Thoracic aorta (tissue), 2 donors: Measurements from ENCODE around the gene ASCC2. TPM values are rescaled to one million over a fixed set of nuclear protein-coding genes. Genes with fewer than 3 reads are reported as not detected.

Experiments used
- ATAC-seq: fragments of 150-250 bp; one replicate; pipeline ENCODE4 v1.8.0; 2017; ENCODE audit warnings: low read depth; ENCODE audit not compliant: insufficient number of reproducible peaks, low FRiP score
- DNase-seq: peaks from one replicate; pipeline ENCODE4 v3.0.0-alpha.2; 2020; ENCODE audit warnings: low spot score
- H3K27ac ChIP-seq, 2 donors: fragments of 200-600 bp; sonication (generic); 1 replicate in 1 of 2; 2 replicates in 1 of 2; pipeline ENCODE4 v1.5.1; 2016; ENCODE audit warnings: mild to moderate bottlenecking in 2 of 2, moderate library complexity in 2 of 2
- H3K27me3 ChIP-seq: fragments of 200-600 bp; sonication (generic); replicated peaks from 2 replicates; pipeline ENCODE4 v1.6.0; 2016; ENCODE audit warnings: mild to moderate bottlenecking; ENCODE audit not compliant: insufficient read depth
- H3K36me3 ChIP-seq: fragments of 200-600 bp; sonication (generic); one replicate; pipeline ENCODE4 v1.5.1; 2016
- H3K4me1 ChIP-seq, 2 donors: fragments of 200-600 bp; sonication (generic); 1 replicate in 1 of 2; 2 replicates in 1 of 2; pipeline versions ENCODE4 v1.5.1 to v1.6.0; 2016; ENCODE audit warnings: low read depth in 2 of 2, mild to moderate bottlenecking in 1 of 2; ENCODE audit not compliant: control insufficient read depth in 1 of 2
- H3K4me3 ChIP-seq: fragments of 200-600 bp; sonication (generic); 2 replicates; pipeline ENCODE4 v1.5.1; 2016; ENCODE audit warnings: mild to moderate bottlenecking
- H3K9me3 ChIP-seq: fragments of 200-600 bp; sonication (generic); 2 replicates; pipeline ENCODE4 v1.5.1; 2016
- CTCF ChIP-seq: fragments of 200-600 bp; sonication (generic); IDR thresholded peaks from one replicate; pipeline ENCODE4 v1.5.1; 2019; ENCODE audit warnings: antibody characterized with exemption
- total RNA-seq, 2 donors: library from RNA; depleted of rRNA; stranded (reverse); fragments of >200 nt; gene quantifications; one replicate each; pipeline versions ENCODE4 v1.1.0 to v1.2.3, GENCODE V29; 2016

Gene ASCC2
- total RNA-seq, 2 donors from 2014 or later = 31.0 to 41.8 TPM

GRCh38 chr22:29780220-29780619 is 57.9 kb downstream of the ASCC2 start:
- DNase-seq (no peak), ATAC-seq (no peak)
- H3K4me3 ChIP-seq = no peak overlapping the region
- H3K27me3 ChIP-seq = no peaks in the 10 kb centered on the region
- TF ChIP-seq CTCF = no peak
- peak overlapping the region in 1 of 2 donors; percentile 66 for H3K27ac ChIP-seq
- no peaks in the 10 kb centered on the region for H3K36me3 ChIP-seq
- H3K9me3 ChIP-seq = no peaks in the 10 kb centered on the region
- H3K4me1 ChIP-seq = peaks cover 13 to 18% of the 10 kb centered on the region in 2 donors

- peaks cover 3 to 7% of the 10 kb centered on the region in 2 donors for H3K4me1 ChIP-seq
- TF ChIP-seq CTCF = no peak
- no peaks in the 10 kb centered on the region for H3K9me3 ChIP-seq
- DNase-seq (no peak), ATAC-seq (no peak)
- no peak overlapping the region for H3K27ac ChIP-seq
- no peak overlapping the region for H3K4me3 ChIP-seq
- H3K36me3 ChIP-seq = peaks cover 19% of the 10 kb centered on the region
- no peaks in the 10 kb centered on the region for H3K27me3 ChIP-seq
Measured at GRCh38 chr22:29773233-29773632, 64.8 kb downstream of the ASCC2 start.

GRCh38 chr22:29772170-29772641 is 65.9 kb downstream of the ASCC2 start:
- peaks cover 19% of the 10 kb centered on the region for H3K36me3 ChIP-seq
- peaks cover 7 to 13% of the 10 kb centered on the region in 2 donors for H3K4me1 ChIP-seq
- no peaks in the 10 kb centered on the region for H3K9me3 ChIP-seq
- no peak overlapping the region for H3K4me3 ChIP-seq
- TF ChIP-seq CTCF = no peak
- ATAC-seq (no peak), DNase-seq (no peak)
- no peaks in the 10 kb centered on the region for H3K27me3 ChIP-seq
- H3K27ac ChIP-seq = no peak overlapping the region

- H3K4me3 ChIP-seq = no peak overlapping the region
- DNase-seq (no peak), ATAC-seq (no peak)
- H3K27ac ChIP-seq = no peak overlapping the region
- peaks cover 13 to 22% of the 10 kb centered on the region in 2 donors for H3K4me1 ChIP-seq
- H3K27me3 ChIP-seq = no peaks in the 10 kb centered on the region
- no peak for TF ChIP-seq CTCF
- no peaks in the 10 kb centered on the region for H3K9me3 ChIP-seq
- peaks cover 19% of the 10 kb centered on the region for H3K36me3 ChIP-seq
Measured at GRCh38 chr22:29769723-29770321, 68.3 kb downstream of the ASCC2 start.

GRCh38 chr22:29768052-29768693 is 69.9 kb downstream of the ASCC2 start:
- H3K4me1 ChIP-seq = peaks cover 13 to 22% of the 10 kb centered on the region in 2 donors
- DNase-seq (no peak), ATAC-seq (no peak)
- H3K27me3 ChIP-seq = no peaks in the 10 kb centered on the region
- no peak for TF ChIP-seq CTCF
- peaks cover 19% of the 10 kb centered on the region for H3K36me3 ChIP-seq
- H3K27ac ChIP-seq = no peak overlapping the region
- H3K9me3 ChIP-seq = no peaks in the 10 kb centered on the region
- H3K4me3 ChIP-seq = peak overlapping the region; percentile 87
